ENCODE results near the gene PNKD. TPM values are rescaled to one million over a fixed set of nuclear protein-coding genes. Genes with fewer than 3 reads are reported as not detected.

The PNKD gene
- total and polyA plus RNA-seq, 2 experiments from 2014 or later: 28.2 to 83.3 TPM

GRCh38 chr2:218393750-218394290 is 123.5 kb downstream of the PNKD start:
- Histone ChIP-seq H3K27ac (ENCODE audit: low read depth) (no peak overlapping the region), H3K4me1 (ENCODE audit: insufficient read depth) (peaks cover 19% of the 10 kb centered on the region; the same call in 1 of the 2 replicates), H2AFZ (peak overlapping the region; percentile 59), H3K4me2 (no peak overlapping the region), H4K20me1 (replicated peaks; ENCODE audit: insufficient read depth) (no peaks in the 10 kb centered on the region), H3K27me3 (ENCODE audit: insufficient read depth) (peaks cover 31% of the 10 kb centered on the region), H3F3A (replicated peaks; ENCODE audit: low read depth) (0 out of 2 replicates have a peak, but pooled peaks cover 3% of the 10 kb centered on the region), H3K36me3 (ENCODE audit: insufficient read depth) (no peaks in the 10 kb centered on the region), H3K4me3 (no peak overlapping the region), H3K9me2 (ENCODE audit: insufficient read depth) (no peaks in the 10 kb centered on the region), H3K79me2 (replicated peaks; ENCODE audit: insufficient read depth) (no peaks in the 10 kb centered on the region)
- no peaks in the 10 kb centered on the region for H3K36me3 Mint-ChIP-seq (ENCODE audit: low read depth)
- H3K27me3 Mint-ChIP-seq (ENCODE audit: insufficient read depth, low read depth, poor library complexity): peaks cover 48% of the 10 kb centered on the region
- DNase-seq (ENCODE audit: low spot score): no peak
- no peak overlapping the region for H3K4me3 Mint-ChIP-seq
- H3K27ac Mint-ChIP-seq: no peak overlapping the region
- ATAC-seq: peak; percentile 1; the same call in 1 of the 3 replicates
- H3K9me3 Mint-ChIP-seq: no peaks in the 10 kb centered on the region
- peaks cover 27% of the 10 kb centered on the region; the same call in 2 of the 3 replicates for H3K4me1 Mint-ChIP-seq
- TF ChIP-seq, protein P1, sequence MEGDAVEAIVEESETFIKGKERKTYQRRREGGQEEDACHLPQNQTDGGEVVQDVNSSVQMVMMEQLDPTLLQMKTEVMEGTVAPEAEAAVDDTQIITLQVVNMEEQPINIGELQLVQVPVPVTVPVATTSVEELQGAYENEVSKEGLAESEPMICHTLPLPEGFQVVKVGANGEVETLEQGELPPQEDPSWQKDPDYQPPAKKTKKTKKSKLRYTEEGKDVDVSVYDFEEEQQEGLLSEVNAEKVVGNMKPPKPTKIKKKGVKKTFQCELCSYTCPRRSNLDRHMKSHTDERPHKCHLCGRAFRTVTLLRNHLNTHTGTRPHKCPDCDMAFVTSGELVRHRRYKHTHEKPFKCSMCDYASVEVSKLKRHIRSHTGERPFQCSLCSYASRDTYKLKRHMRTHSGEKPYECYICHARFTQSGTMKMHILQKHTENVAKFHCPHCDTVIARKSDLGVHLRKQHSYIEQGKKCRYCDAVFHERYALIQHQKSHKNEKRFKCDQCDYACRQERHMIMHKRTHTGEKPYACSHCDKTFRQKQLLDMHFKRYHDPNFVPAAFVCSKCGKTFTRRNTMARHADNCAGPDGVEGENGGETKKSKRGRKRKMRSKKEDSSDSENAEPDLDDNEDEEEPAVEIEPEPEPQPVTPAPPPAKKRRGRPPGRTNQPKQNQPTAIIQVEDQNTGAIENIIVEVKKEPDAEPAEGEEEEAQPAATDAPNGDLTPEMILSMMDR (conservative IDR thresholded peaks at IDR 0.05; ENCODE audit: low read depth in 2 of 2): no peak
- TF ChIP-seq STAT1 (IDR thresholded peaks at IDR 0.05; ENCODE audit: unreplicated experiment): no peak
- TF ChIP-seq ZNF331 (CRISPR knock-in tag; IDR thresholded peaks at IDR 0.05; ENCODE audit: low read depth): no peak
- no peak for TF ChIP-seq EZH2 (IDR thresholded peaks at IDR 0.05; ENCODE audit: low read depth, unreplicated experiment)
- no peak for TF ChIP-seq POLR2AphosphoS5 (IDR thresholded peaks at IDR 0.05; ENCODE audit: low read depth)
- TF ChIP-seq JUNB (IDR thresholded peaks at IDR 0.05; ENCODE audit: unreplicated experiment): no peak
- TF ChIP-seq NANOG (IDR thresholded peaks at IDR 0.05; ENCODE audit: borderline replicate concordance): no peak
- no peak for TF ChIP-seq EZH2phosphoT487 (IDR thresholded peaks at IDR 0.05; ENCODE audit: unreplicated experiment)
- TF ChIP-seq ZNF114 (CRISPR knock-in tag; IDR thresholded peaks at IDR 0.05): no peak
- TF ChIP-seq, protein P2, sequence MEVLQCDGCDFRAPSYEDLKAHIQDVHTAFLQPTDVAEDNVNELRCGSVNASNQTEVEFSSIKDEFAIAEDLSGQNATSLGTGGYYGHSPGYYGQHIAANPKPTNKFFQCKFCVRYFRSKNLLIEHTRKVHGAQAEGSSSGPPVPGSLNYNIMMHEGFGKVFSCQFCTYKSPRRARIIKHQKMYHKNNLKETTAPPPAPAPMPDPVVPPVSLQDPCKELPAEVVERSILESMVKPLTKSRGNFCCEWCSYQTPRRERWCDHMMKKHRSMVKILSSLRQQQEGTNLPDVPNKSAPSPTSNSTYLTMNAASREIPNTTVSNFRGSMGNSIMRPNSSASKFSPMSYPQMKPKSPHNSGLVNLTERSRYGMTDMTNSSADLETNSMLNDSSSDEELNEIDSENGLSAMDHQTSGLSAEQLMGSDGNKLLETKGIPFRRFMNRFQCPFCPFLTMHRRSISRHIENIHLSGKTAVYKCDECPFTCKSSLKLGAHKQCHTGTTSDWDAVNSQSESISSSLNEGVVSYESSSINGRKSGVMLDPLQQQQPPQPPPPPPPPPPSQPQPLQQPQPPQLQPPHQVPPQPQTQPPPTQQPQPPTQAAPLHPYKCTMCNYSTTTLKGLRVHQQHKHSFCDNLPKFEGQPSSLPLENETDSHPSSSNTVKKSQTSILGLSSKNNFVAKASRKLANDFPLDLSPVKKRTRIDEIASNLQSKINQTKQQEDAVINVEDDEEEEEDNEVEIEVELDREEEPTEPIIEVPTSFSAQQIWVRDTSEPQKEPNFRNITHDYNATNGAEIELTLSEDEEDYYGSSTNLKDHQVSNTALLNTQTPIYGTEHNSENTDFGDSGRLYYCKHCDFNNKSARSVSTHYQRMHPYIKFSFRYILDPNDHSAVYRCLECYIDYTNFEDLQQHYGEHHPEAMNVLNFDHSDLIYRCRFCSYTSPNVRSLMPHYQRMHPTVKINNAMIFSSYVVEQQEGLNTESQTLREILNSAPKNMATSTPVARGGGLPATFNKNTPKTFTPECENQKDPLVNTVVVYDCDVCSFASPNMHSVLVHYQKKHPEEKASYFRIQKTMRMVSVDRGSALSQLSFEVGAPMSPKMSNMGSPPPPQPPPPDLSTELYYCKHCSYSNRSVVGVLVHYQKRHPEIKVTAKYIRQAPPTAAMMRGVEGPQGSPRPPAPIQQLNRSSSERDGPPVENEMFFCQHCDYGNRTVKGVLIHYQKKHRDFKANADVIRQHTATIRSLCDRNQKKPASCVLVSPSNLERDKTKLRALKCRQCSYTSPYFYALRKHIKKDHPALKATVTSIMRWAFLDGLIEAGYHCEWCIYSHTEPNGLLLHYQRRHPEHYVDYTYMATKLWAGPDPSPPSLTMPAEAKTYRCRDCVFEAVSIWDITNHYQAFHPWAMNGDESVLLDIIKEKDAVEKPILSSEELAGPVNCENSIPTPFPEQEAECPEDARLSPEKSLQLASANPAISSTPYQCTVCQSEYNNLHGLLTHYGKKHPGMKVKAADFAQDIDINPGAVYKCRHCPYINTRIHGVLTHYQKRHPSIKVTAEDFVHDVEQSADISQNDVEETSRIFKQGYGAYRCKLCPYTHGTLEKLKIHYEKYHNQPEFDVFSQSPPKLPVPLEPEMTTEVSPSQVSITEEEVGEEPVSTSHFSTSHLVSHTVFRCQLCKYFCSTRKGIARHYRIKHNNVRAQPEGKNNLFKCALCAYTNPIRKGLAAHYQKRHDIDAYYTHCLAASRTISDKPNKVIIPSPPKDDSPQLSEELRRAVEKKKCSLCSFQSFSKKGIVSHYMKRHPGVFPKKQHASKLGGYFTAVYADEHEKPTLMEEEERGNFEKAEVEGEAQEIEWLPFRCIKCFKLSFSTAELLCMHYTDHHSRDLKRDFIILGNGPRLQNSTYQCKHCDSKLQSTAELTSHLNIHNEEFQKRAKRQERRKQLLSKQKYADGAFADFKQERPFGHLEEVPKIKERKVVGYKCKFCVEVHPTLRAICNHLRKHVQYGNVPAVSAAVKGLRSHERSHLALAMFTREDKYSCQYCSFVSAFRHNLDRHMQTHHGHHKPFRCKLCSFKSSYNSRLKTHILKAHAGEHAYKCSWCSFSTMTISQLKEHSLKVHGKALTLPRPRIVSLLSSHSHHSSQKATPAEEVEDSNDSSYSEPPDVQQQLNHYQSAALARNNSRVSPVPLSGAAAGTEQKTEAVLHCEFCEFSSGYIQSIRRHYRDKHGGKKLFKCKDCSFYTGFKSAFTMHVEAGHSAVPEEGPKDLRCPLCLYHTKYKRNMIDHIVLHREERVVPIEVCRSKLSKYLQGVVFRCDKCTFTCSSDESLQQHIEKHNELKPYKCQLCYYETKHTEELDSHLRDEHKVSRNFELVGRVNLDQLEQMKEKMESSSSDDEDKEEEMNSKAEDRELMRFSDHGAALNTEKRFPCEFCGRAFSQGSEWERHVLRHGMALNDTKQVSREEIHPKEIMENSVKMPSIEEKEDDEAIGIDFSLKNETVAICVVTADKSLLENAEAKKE (CRISPR knock-in tag; IDR thresholded peaks at IDR 0.05): no peak
- TF ChIP-seq ETS1 (IDR thresholded peaks at IDR 0.05): no peak
- TF ChIP-seq, protein P3, sequence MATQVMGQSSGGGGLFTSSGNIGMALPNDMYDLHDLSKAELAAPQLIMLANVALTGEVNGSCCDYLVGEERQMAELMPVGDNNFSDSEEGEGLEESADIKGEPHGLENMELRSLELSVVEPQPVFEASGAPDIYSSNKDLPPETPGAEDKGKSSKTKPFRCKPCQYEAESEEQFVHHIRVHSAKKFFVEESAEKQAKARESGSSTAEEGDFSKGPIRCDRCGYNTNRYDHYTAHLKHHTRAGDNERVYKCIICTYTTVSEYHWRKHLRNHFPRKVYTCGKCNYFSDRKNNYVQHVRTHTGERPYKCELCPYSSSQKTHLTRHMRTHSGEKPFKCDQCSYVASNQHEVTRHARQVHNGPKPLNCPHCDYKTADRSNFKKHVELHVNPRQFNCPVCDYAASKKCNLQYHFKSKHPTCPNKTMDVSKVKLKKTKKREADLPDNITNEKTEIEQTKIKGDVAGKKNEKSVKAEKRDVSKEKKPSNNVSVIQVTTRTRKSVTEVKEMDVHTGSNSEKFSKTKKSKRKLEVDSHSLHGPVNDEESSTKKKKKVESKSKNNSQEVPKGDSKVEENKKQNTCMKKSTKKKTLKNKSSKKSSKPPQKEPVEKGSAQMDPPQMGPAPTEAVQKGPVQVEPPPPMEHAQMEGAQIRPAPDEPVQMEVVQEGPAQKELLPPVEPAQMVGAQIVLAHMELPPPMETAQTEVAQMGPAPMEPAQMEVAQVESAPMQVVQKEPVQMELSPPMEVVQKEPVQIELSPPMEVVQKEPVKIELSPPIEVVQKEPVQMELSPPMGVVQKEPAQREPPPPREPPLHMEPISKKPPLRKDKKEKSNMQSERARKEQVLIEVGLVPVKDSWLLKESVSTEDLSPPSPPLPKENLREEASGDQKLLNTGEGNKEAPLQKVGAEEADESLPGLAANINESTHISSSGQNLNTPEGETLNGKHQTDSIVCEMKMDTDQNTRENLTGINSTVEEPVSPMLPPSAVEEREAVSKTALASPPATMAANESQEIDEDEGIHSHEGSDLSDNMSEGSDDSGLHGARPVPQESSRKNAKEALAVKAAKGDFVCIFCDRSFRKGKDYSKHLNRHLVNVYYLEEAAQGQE (IDR thresholded peaks at IDR 0.05; ENCODE audit: unreplicated experiment): no peak
- TF ChIP-seq CREB1 (CRISPR knock-in tag; IDR thresholded peaks at IDR 0.05; ENCODE audit: low read depth): no peak
